H1 (cell line): ENCODE data around the gene FAR2.

Source experiments
- BCL11A ChIP-seq, 2 experiments: IDR thresholded peaks; one replicate each; pipeline ENCODE4 v1.6.1; 2011; ENCODE audit warnings: low read depth in 2 of 2, low read length in 2 of 2, mild to moderate bottlenecking in 2 of 2
- CEBPB ChIP-seq: IDR thresholded peaks from 2 replicates; pipeline ENCODE4 v1.6.1; 2012; ENCODE audit warnings: low read depth, low read length
- CHD1 ChIP-seq: IDR thresholded peaks from 2 replicates; pipeline ENCODE4 v1.6.1; 2012; ENCODE audit warnings: low read depth, low read length, improper control_type of control experiment
- KDM1A ChIP-seq: fragments of 200-600, 300-600 bp; sonication (generic); IDR thresholded peaks from 2 replicates; pipeline ENCODE4 v1.7.1; 2016; ENCODE audit warnings: mild to moderate bottlenecking, low read length, borderline replicate concordance
- POLR2A ChIP-seq, 2 experiments: IDR thresholded peaks; 1 replicate in 1 of 2; 2 replicates in 1 of 2; pipeline ENCODE4 v1.6.1; 2011; ENCODE audit warnings: low read depth in 2 of 2, low read length in 2 of 2, mild to moderate bottlenecking in 2 of 2; ENCODE audit errors: control extremely low read depth in 1 of 2
- POLR2AphosphoS5 ChIP-seq: IDR thresholded peaks from 2 replicates; pipeline ENCODE4 v1.6.1; 2011; ENCODE audit warnings: low read depth, low read length
- SIX5 ChIP-seq: IDR thresholded peaks from 2 replicates; pipeline ENCODE4 v1.6.1; 2011; ENCODE audit warnings: mild to moderate bottlenecking, low read depth, low read length
- TBP ChIP-seq: IDR thresholded peaks from 2 replicates; pipeline ENCODE4 v1.6.1; 2011; ENCODE audit warnings: low read depth, low read length, improper control_type of control experiment
- TF ChIP-seq, protein P1 (sequence below), 3 experiments: IDR thresholded peaks; 1 replicate in 2 of 3; 2 replicates in 1 of 3; pipeline versions ENCODE4 v1.5.1 to v1.6.1; 2011; ENCODE audit warnings: low read length in 3 of 3, mild to moderate bottlenecking in 3 of 3, inconsistent platforms in 2 of 3, low read depth in 1 of 3, moderate library complexity in 1 of 3; ENCODE audit not compliant: insufficient read depth in 1 of 3; ENCODE audit errors: control extremely low read depth in 1 of 3
- TF ChIP-seq, protein P2 (sequence below): IDR thresholded peaks from 2 replicates; pipeline ENCODE4 v1.6.1; 2011; ENCODE audit warnings: low read length, improper control_type of control experiment
- TF ChIP-seq, protein P3 (sequence below): IDR thresholded peaks from 2 replicates; pipeline ENCODE4 v1.6.1; 2012; ENCODE audit warnings: inconsistent platforms

DNA sequence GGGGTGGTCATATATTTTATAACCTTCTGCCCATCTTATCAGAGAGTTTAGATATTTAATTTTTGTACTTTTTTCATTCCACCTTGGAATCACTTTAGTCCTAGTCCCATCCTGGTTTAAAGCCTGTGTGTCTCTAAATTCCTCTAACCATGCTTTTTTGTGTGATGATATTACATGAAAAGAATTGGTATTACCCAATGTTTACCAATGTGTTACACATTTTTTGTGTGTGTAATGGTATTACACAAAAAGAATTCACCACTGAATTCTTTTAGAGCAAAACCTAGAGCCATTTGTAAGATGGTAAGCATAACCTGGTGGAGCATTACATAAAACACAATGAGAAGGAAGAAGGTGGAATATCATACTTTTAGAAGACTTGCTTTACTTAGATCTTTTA, 77.5 kb downstream of the FAR2 start:
- TF ChIP-seq TBP (no peak), POLR2AphosphoS5 (no peak), POLR2A (IDR thresholded peaks at IDR 0.05; ENCODE audit: control extremely low read depth in 1 of 2, low read depth in 2 of 2, low read length in 2 of 2) (no peak), BCL11A (IDR thresholded peaks at IDR 0.05; ENCODE audit: low read depth in 2 of 2, low read length in 2 of 2) (no peak), SIX5 (no peak), CEBPB (no peak), KDM1A (no peak), CHD1 (no peak)
- TF ChIP-seq, protein P1, sequence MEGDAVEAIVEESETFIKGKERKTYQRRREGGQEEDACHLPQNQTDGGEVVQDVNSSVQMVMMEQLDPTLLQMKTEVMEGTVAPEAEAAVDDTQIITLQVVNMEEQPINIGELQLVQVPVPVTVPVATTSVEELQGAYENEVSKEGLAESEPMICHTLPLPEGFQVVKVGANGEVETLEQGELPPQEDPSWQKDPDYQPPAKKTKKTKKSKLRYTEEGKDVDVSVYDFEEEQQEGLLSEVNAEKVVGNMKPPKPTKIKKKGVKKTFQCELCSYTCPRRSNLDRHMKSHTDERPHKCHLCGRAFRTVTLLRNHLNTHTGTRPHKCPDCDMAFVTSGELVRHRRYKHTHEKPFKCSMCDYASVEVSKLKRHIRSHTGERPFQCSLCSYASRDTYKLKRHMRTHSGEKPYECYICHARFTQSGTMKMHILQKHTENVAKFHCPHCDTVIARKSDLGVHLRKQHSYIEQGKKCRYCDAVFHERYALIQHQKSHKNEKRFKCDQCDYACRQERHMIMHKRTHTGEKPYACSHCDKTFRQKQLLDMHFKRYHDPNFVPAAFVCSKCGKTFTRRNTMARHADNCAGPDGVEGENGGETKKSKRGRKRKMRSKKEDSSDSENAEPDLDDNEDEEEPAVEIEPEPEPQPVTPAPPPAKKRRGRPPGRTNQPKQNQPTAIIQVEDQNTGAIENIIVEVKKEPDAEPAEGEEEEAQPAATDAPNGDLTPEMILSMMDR (IDR thresholded peaks at IDR 0.05; ENCODE audit: control extremely low read depth in 1 of 3, insufficient read depth in 1 of 3, low read depth in 1 of 3, low read length in 3 of 3), result no peak
- TF ChIP-seq, protein P2, sequence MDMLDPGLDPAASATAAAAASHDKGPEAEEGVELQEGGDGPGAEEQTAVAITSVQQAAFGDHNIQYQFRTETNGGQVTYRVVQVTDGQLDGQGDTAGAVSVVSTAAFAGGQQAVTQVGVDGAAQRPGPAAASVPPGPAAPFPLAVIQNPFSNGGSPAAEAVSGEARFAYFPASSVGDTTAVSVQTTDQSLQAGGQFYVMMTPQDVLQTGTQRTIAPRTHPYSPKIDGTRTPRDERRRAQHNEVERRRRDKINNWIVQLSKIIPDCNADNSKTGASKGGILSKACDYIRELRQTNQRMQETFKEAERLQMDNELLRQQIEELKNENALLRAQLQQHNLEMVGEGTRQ, result no peak
- TF ChIP-seq, protein P3, sequence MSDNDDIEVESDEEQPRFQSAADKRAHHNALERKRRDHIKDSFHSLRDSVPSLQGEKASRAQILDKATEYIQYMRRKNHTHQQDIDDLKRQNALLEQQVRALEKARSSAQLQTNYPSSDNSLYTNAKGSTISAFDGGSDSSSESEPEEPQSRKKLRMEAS, result no peak
